Mucosa of descending colon (tissue), 3 donors: ENCODE data around the gene MPIG6B. TPM values are rescaled to one million over a fixed set of nuclear protein-coding genes. Genes with fewer than 3 reads are reported as not detected.

Experiments used
- ATAC-seq: fragments of 200-7000 bp; cut with Tn5 transposase; one replicate; pipeline ENCODE4 v1.9.1; 2020; ENCODE audit warnings: mild to moderate bottlenecking, moderate library complexity
- DNase-seq, 3 donors: peaks; one replicate each; pipeline ENCODE4 v3.0.0-alpha.2; 2020
- H3K36me3 ChIP-seq: fragments of 200-600 bp; one replicate; pipeline ENCODE4 v1.8.0; 2021; ENCODE audit warnings: low read depth, mild to moderate bottlenecking
- H3K4me1 ChIP-seq: fragments of 200-600 bp; one replicate; pipeline ENCODE4 v1.8.0; 2021; ENCODE audit warnings: low read depth, mild to moderate bottlenecking
- H3K4me3 ChIP-seq: fragments of 200-600 bp; one replicate; pipeline ENCODE4 v1.8.0; 2021; ENCODE audit warnings: mild to moderate bottlenecking
- H3K9me3 ChIP-seq: fragments of 200-600 bp; one replicate; pipeline ENCODE4 v1.8.0; 2021; ENCODE audit warnings: mild to moderate bottlenecking
- CTCF ChIP-seq: fragments of 200-600 bp; IDR thresholded peaks from one replicate; pipeline ENCODE4 v1.8.0; 2022; ENCODE audit warnings: antibody characterized with exemption, mild to moderate bottlenecking
- intact Hi-C, 2 donors: fragments of 100-400 bp; cut with DNase I in 1 of 2; cut with micrococcal nuclease in 1 of 2; formaldehyde crosslinking; loops; one replicate each; pipeline versions ENCODE4 v1.11.0 to v1.11.1; 2022; cut with DNase I, micrococcal nuclease
- total RNA-seq, 3 donors: library from RNA; stranded (reverse); fragmentation: NEBNext Ultra II Directional in 2 of 3; extraction: Animal tissue kit (Norgen Biotek cat#: 25700) in 2 of 3; gene quantifications; one replicate each; pipeline versions ENCODE4 v1.2.1 to v1.2.4, GENCODE V29; 2021 to 2023
- donor health status: DM: no; HTN: no; CAD: no; lungs with moderate emphysema.
- donor health status: DM: no; HTN: no; CAD: no.
- donor health status: DM: no; HTN: yes; CAD: no.

Gene MPIG6B
- total RNA-seq, 3 donors from 2014 or later, result 0.48 to 1.4 (median 0.57) TPM

- intact Hi-C loops, result no loop called here
- H3K9me3 ChIP-seq, result no peaks in the 10 kb centered on the region
- TF ChIP-seq CTCF, result no peak
- ATAC-seq (no peak), DNase-seq (no peak)
- H3K4me3 ChIP-seq, result no peak overlapping the region
- no peaks in the 10 kb centered on the region for H3K4me1 ChIP-seq
- H3K36me3 ChIP-seq, result no peaks in the 10 kb centered on the region
Measured at GRCh38 chr6:31764198-31764597, 41.0 kb downstream of the MPIG6B start.

GRCh38 chr6:31765559-31765909, 42.4 kb downstream of the MPIG6B start:
- intact Hi-C loops, result no loop called here
- DNase-seq, result no peak

GRCh38 chr6:31765910-31766794, 43.0 kb downstream of the MPIG6B start:
- DNase-seq, result no peak
- Histone ChIP-seq H3K4me3 (no peak overlapping the region), H3K36me3 (no peaks in the 10 kb centered on the region), H3K9me3 (no peaks in the 10 kb centered on the region), H3K4me1 (peaks cover 6% of the 10 kb centered on the region)
- TF ChIP-seq CTCF, result no peak
- ATAC-seq, result peak; percentile 16
- intact Hi-C loops, result no loop called here

More at GRCh38 chr6:31765559-31765909, 42.4 kb downstream of the MPIG6B start:
- no peak for ATAC-seq
- Histone ChIP-seq H3K36me3 (no peaks in the 10 kb centered on the region), H3K9me3 (no peaks in the 10 kb centered on the region), H3K4me1 (peaks cover 6% of the 10 kb centered on the region), H3K4me3 (no peak overlapping the region)
- TF ChIP-seq CTCF, result no peak

GRCh38 chr6:31767096-31767645, 44.0 kb downstream of the MPIG6B start:
- Histone ChIP-seq H3K9me3 (no peaks in the 10 kb centered on the region), H3K4me1 (peaks cover 7% of the 10 kb centered on the region), H3K36me3 (no peaks in the 10 kb centered on the region), H3K4me3 (no peak overlapping the region)
- TF ChIP-seq CTCF, result no peak
- DNase-seq (no peak), ATAC-seq (no peak)
- intact Hi-C loops, result no loop called here

- DNase-seq (no peak), ATAC-seq (no peak)
- Histone ChIP-seq H3K36me3 (no peaks in the 10 kb centered on the region), H3K4me3 (no peak overlapping the region), H3K4me1 (peaks cover 11% of the 10 kb centered on the region), H3K9me3 (no peaks in the 10 kb centered on the region)
- intact Hi-C loops, result no loop called here
- TF ChIP-seq CTCF, result no peak
Measured at GRCh38 chr6:31768363-31769257, 45.4 kb downstream of the MPIG6B start.
